8988T (cell line): ENCODE measurements around the gene PCDH15.

Experiments
- DNase-seq: peaks from one replicate; pipeline ENCODE4 v3.0.0; 2011

PCDH15 gene

GRCh38 chr10:54342058-54342457, 459.0 kb downstream of the PCDH15 start:
- DNase-seq = no peak

- no peak for DNase-seq
Observed at GRCh38 chr10:54335296-54335695, 465.7 kb downstream of the PCDH15 start.

GRCh38 chr10:54319341-54319740, 481.7 kb downstream of the PCDH15 start:
- no peak for DNase-seq

GRCh38 chr10:54318470-54318869, 482.6 kb downstream of the PCDH15 start:
- no peak for DNase-seq

GRCh38 chr10:54314430-54314829, 486.6 kb downstream of the PCDH15 start:
- no peak for DNase-seq

- DNase-seq = no peak
Observed at GRCh38 chr10:54284526-54285193, 516.4 kb downstream of the PCDH15 start.

GRCh38 chr10:54282012-54282411, 519.0 kb downstream of the PCDH15 start:
- no peak for DNase-seq

GRCh38 chr10:54266395-54266794, 534.6 kb downstream of the PCDH15 start:
- no peak for DNase-seq

- no peak for DNase-seq
Observed at GRCh38 chr10:54262726-54263125, 538.3 kb downstream of the PCDH15 start.

GRCh38 chr10:54259104-54259503, 541.9 kb downstream of the PCDH15 start:
- no peak for DNase-seq

- DNase-seq = no peak
Observed at GRCh38 chr10:54234832-54235231, 566.2 kb downstream of the PCDH15 start.

GRCh38 chr10:54203401-54203800, 597.6 kb downstream of the PCDH15 start:
- no peak for DNase-seq

- DNase-seq = no peak
Observed at GRCh38 chr10:54198051-54198450, 603.0 kb downstream of the PCDH15 start.

GRCh38 chr10:54194806-54195205, 606.2 kb downstream of the PCDH15 start:
- DNase-seq = no peak

GRCh38 chr10:54159924-54160323, 641.1 kb downstream of the PCDH15 start:
- no peak for DNase-seq

GRCh38 chr10:54148508-54148907, 652.5 kb downstream of the PCDH15 start:
- no peak for DNase-seq

- no peak for DNase-seq
Observed at GRCh38 chr10:54139819-54140428, 661.1 kb downstream of the PCDH15 start.

- no peak for DNase-seq
Observed at GRCh38 chr10:54137396-54137795, 663.6 kb downstream of the PCDH15 start.

GRCh38 chr10:54133203-54133602, 667.8 kb downstream of the PCDH15 start:
- DNase-seq = no peak

GRCh38 chr10:54131833-54132232, 669.2 kb downstream of the PCDH15 start:
- no peak for DNase-seq

- DNase-seq = no peak
Observed at GRCh38 chr10:54130394-54130793, 670.6 kb downstream of the PCDH15 start.

GRCh38 chr10:54125098-54125747, 675.8 kb downstream of the PCDH15 start:
- no peak for DNase-seq

- no peak for DNase-seq
Observed at GRCh38 chr10:54124209-54124885, 676.7 kb downstream of the PCDH15 start.

GRCh38 chr10:54120806-54121205, 680.2 kb downstream of the PCDH15 start:
- DNase-seq = no peak
